ENCODE measurements around the gene MYOG.

MYOG gene

GRCh38 chr1:203072002-203072602 is 13.7 kb downstream of the MYOG start:
- FAIRE-seq (no peak), DNase-seq (ENCODE audit: low spot score) (no peak)

GRCh38 chr1:203069030-203069747 is 16.6 kb downstream of the MYOG start:
- FAIRE-seq = no peak

GRCh38 chr1:203066965-203067364 is 18.8 kb downstream of the MYOG start:
- no peak for FAIRE-seq
- DNase-seq (ENCODE audit: low spot score) = no peak

More at GRCh38 chr1:203069030-203069747, 16.6 kb downstream of the MYOG start:
- no peak for DNase-seq (ENCODE audit: low spot score)

GRCh38 chr1:203065986-203066385 is 19.8 kb downstream of the MYOG start:
- no peak for FAIRE-seq

GRCh38 chr1:203065191-203065590 is 20.6 kb downstream of the MYOG start:
- DNase-seq (ENCODE audit: low spot score) (no peak), FAIRE-seq (no peak)

More at GRCh38 chr1:203065986-203066385, 19.8 kb downstream of the MYOG start:
- no peak for DNase-seq (ENCODE audit: low spot score)

GRCh38 chr1:203063287-203063686 is 22.5 kb downstream of the MYOG start:
- FAIRE-seq (no peak), DNase-seq (ENCODE audit: low spot score) (no peak)

- DNase-seq (ENCODE audit: low spot score) (no peak), FAIRE-seq (no peak)
Measured at GRCh38 chr1:203060115-203060514, 25.7 kb downstream of the MYOG start.

- no peak for DNase-seq (ENCODE audit: low spot score)
- FAIRE-seq = no peak
Measured at GRCh38 chr1:203059485-203059884, 26.3 kb downstream of the MYOG start.

- DNase-seq (ENCODE audit: low spot score) = no peak
- FAIRE-seq = no peak
Measured at GRCh38 chr1:203058676-203058935, 27.2 kb downstream of the MYOG start.

- DNase-seq (ENCODE audit: low spot score) (no peak), FAIRE-seq (no peak)
Measured at GRCh38 chr1:203057911-203058675, 27.7 kb downstream of the MYOG start.

GRCh38 chr1:203056516-203056915 is 29.3 kb downstream of the MYOG start:
- FAIRE-seq (no peak), DNase-seq (ENCODE audit: low spot score) (no peak)

- FAIRE-seq (no peak), DNase-seq (ENCODE audit: low spot score) (no peak)
Measured at GRCh38 chr1:203056012-203056411, 29.8 kb downstream of the MYOG start.

- no peak for DNase-seq (ENCODE audit: low spot score)
Measured at GRCh38 chr1:203055161-203055799, 30.5 kb downstream of the MYOG start.

GRCh38 chr1:203054642-203055041 is 31.2 kb downstream of the MYOG start:
- FAIRE-seq = no peak
- no peak for DNase-seq (ENCODE audit: low spot score)

More at GRCh38 chr1:203055161-203055799, 30.5 kb downstream of the MYOG start:
- FAIRE-seq = no peak

GRCh38 chr1:203054184-203054583 is 31.6 kb downstream of the MYOG start:
- no peak for FAIRE-seq

GRCh38 chr1:203052601-203053000 is 33.2 kb downstream of the MYOG start:
- DNase-seq (ENCODE audit: low spot score) (no peak), FAIRE-seq (no peak)

More at GRCh38 chr1:203054184-203054583, 31.6 kb downstream of the MYOG start:
- no peak for DNase-seq (ENCODE audit: low spot score)

- no peak for DNase-seq (ENCODE audit: low spot score)
- FAIRE-seq = no peak
Measured at GRCh38 chr1:203051841-203052324, 33.9 kb downstream of the MYOG start.

GRCh38 chr1:203050826-203051225 is 35.0 kb downstream of the MYOG start:
- DNase-seq (ENCODE audit: low spot score) (no peak), FAIRE-seq (no peak)

GRCh38 chr1:203049576-203050180 is 36.1 kb downstream of the MYOG start:
- DNase-seq (ENCODE audit: low spot score) (no peak), FAIRE-seq (no peak)

- DNase-seq (ENCODE audit: low spot score) (no peak), FAIRE-seq (no peak)
Measured at GRCh38 chr1:203049077-203049476, 36.7 kb downstream of the MYOG start.

GRCh38 chr1:203048555-203049051 is 37.2 kb downstream of the MYOG start:
- no peak for DNase-seq (ENCODE audit: low spot score)
- no peak for FAIRE-seq

Measured in RCC 7860 (cell line).